CD14-positive monocyte (primary cell): ENCODE data around the gene PAPPA2. TPM values are rescaled to one million over a fixed set of nuclear protein-coding genes. Genes with fewer than 3 reads are reported as not detected.

ENCODE experiments used
- DNase-seq, 3 donors: peaks; one replicate each; pipeline ENCODE4 v3.0.0-alpha.2; 2011 to 2022
- H2AFZ ChIP-seq: 2 replicates; pipeline ENCODE4 v1.6.0; 2012; ENCODE audit warnings: mild to moderate bottlenecking, low read depth, low read length, inconsistent platforms; ENCODE audit not compliant: insufficient read depth, poor library complexity, severe bottlenecking
- H3K27ac ChIP-seq, 2 donors: 1 replicate in 1 of 2; 2 replicates in 1 of 2; pipeline ENCODE4 v1.5.1; 2012 to 2013; ENCODE audit warnings: low read length in 2 of 2, control low read depth in 1 of 2, inconsistent platforms in 1 of 2, low read depth in 1 of 2, mild to moderate bottlenecking in 1 of 2
- H3K27me3 ChIP-seq, 2 donors: one replicate each; pipeline versions ENCODE4 v1.6.0 to v1.6.1; 2011 to 2013; ENCODE audit warnings: low read length in 2 of 2; ENCODE audit not compliant: control insufficient read depth in 2 of 2, insufficient read depth in 2 of 2
- H3K36me3 ChIP-seq, 2 donors: replicated peaks in 1 of 2; 1 replicate in 1 of 2; 2 replicates in 1 of 2; pipeline versions ENCODE4 v1.5.1 to v1.6.1; 2012 to 2013; ENCODE audit warnings: low read length in 2 of 2, control low read depth in 1 of 2, inconsistent platforms in 1 of 2, mild to moderate bottlenecking in 1 of 2; ENCODE audit not compliant: insufficient read depth in 2 of 2, control insufficient read depth in 1 of 2
- H3K4me1 ChIP-seq, 2 donors: 1 replicate in 1 of 2; 2 replicates in 1 of 2; pipeline versions ENCODE4 v1.5.1 to v1.6.1; 2012 to 2013; ENCODE audit warnings: low read length in 2 of 2, control low read depth in 1 of 2, inconsistent platforms in 1 of 2, mild to moderate bottlenecking in 1 of 2, moderate library complexity in 1 of 2; ENCODE audit not compliant: insufficient read depth in 2 of 2, control insufficient read depth in 1 of 2
- H3K4me2 ChIP-seq: replicated peaks from 2 replicates; pipeline ENCODE3; 2012; ENCODE audit warnings: low read length, moderate library complexity, mild to moderate bottlenecking; ENCODE audit not compliant: poor library complexity, severe bottlenecking; ENCODE audit errors: extremely low read depth
- H3K4me3 ChIP-seq, 3 experiments: fragments of 200-600 bp in 1 of 3; sonication (generic) in 1 of 3; replicated peaks in 1 of 3; 1 replicate in 2 of 3; 2 replicates in 1 of 3; pipeline ENCODE4 v1.5.1; 2011 to 2013; ENCODE audit warnings: low read length in 3 of 3, mild to moderate bottlenecking in 3 of 3, control low read depth in 2 of 3, low read depth in 2 of 3, inconsistent platforms in 1 of 3, moderate library complexity in 1 of 3
- H3K79me2 ChIP-seq: 2 replicates; pipeline ENCODE4 v1.6.0; 2012; ENCODE audit warnings: mild to moderate bottlenecking, control low read depth, inconsistent platforms, low read length, moderate library complexity; ENCODE audit not compliant: insufficient read depth
- H3K9ac ChIP-seq: 2 replicates; pipeline ENCODE4 v1.6.0; 2017; ENCODE audit warnings: low read length, mild to moderate bottlenecking; ENCODE audit not compliant: insufficient read depth, poor library complexity, severe bottlenecking
- H3K9me3 ChIP-seq, 2 donors: replicated peaks in 1 of 2; 1 replicate in 1 of 2; 2 replicates in 1 of 2; pipeline versions ENCODE4 v1.5.1 to v1.6.1; 2012 to 2013; ENCODE audit warnings: low read length in 2 of 2, control low read depth in 1 of 2; ENCODE audit not compliant: control insufficient read depth in 1 of 2, insufficient read depth in 1 of 2
- H4K20me1 ChIP-seq: 2 replicates; pipeline ENCODE4 v1.6.0; 2012; ENCODE audit warnings: mild to moderate bottlenecking, low read length, control low read depth, moderate library complexity; ENCODE audit not compliant: insufficient read depth
- H3K27ac Mint-ChIP-seq, 7 donors: one replicate each; pipeline ENCODE4 v1.8.0; 2020; ENCODE audit warnings: mild to moderate bottlenecking in 7 of 7, mixed read lengths in 7 of 7, moderate library complexity in 6 of 7, inconsistent platforms in 2 of 7
- H3K27me3 Mint-ChIP-seq, 3 donors: one replicate each; pipeline ENCODE4 v1.8.0; 2021 to 2022; ENCODE audit warnings: low read depth in 3 of 3, mild to moderate bottlenecking in 3 of 3, mixed read lengths in 3 of 3, moderate library complexity in 3 of 3, inconsistent platforms in 1 of 3
- H3K36me3 Mint-ChIP-seq, 2 donors: one replicate each; pipeline ENCODE4 v1.8.0; 2020; ENCODE audit warnings: mixed read lengths in 2 of 2, inconsistent platforms in 1 of 2, mild to moderate bottlenecking in 1 of 2
- H3K4me1 Mint-ChIP-seq: one replicate; pipeline ENCODE4 v1.8.0; 2020; ENCODE audit warnings: mild to moderate bottlenecking, mixed read lengths
- H3K4me3 Mint-ChIP-seq, 2 donors: one replicate each; pipeline ENCODE4 v1.8.0; 2020; ENCODE audit warnings: mild to moderate bottlenecking in 2 of 2, mixed read lengths in 2 of 2, moderate library complexity in 1 of 2
- H3K9me3 Mint-ChIP-seq, 7 donors: one replicate each; pipeline ENCODE4 v1.8.0; 2020 to 2022; ENCODE audit warnings: mixed read lengths in 7 of 7, mild to moderate bottlenecking in 6 of 7, moderate library complexity in 6 of 7, inconsistent platforms in 2 of 7
- CTCF ChIP-seq: fragments of 200-600 bp; IDR thresholded peaks from one replicate; pipeline ENCODE4 v1.8.0; 2022; ENCODE audit warnings: antibody characterized with exemption, mild to moderate bottlenecking
- WGBS: methylation state at CpG from one replicate; pipeline ENCODE4 v1.1.5; 2013; ENCODE audit warnings: missing lambda C conversion rate; ENCODE audit not compliant: insufficient coverage; 5-methylcytosine and 5-hydroxymethylcytosine counted together
- intact Hi-C, 2 donors: fragments of 100-400 bp; cut with micrococcal nuclease; formaldehyde crosslinking; loops; one replicate each; pipeline versions ENCODE4 v1.15.0 to v1.15.1; 2023
- polyA plus RNA-seq, 3 donors: library from polyadenylated mRNA; depleted of rRNA in 1 of 3; unstranded in 2 of 3; stranded (reverse) in 1 of 3; fragments of 300-500 nt in 2 of 3; fragments of >200 nt in 1 of 3; fragmentation: Illumina TruSeq in 2 of 3; gene quantifications; 1 replicate in 2 of 3; 2 replicates in 1 of 3; pipeline ENCODE4 v1.2.3, GENCODE V29; 2012 to 2021

The PAPPA2 gene
- polyA plus RNA-seq, 3 donors = not detected

DNA sequence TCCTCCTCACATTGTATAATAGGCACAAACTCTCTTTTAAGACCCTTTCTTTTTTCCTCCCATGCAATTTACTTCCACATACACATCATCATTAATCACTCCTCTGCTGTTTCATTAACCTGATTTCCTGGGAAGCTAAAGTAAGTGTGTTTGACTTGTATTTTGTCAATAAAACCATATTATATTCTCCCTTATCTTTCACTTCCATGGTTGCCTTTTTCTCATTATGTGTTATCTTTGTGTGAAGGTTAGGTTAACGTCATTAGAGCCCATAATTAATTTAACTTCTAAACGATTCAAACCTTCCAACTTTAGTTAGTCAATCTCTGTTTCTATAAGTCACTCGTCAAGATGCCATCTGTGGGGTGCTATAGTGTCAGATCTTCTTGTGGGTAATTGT is 313.0 kb downstream of the PAPPA2 start:
- Histone ChIP-seq H3K4me1 (no peaks in the 10 kb centered on the region), H3K4me2 (no peak overlapping the region), H3K4me3 (no peak overlapping the region), H3K79me2 (no peaks in the 10 kb centered on the region), H3K27ac (no peak overlapping the region), H4K20me1 (no peaks in the 10 kb centered on the region), H3K36me3 (no peaks in the 10 kb centered on the region), H3K9ac (no peak overlapping the region), H3K27me3 (no peaks in the 10 kb centered on the region), H2AFZ (no peak overlapping the region), H3K9me3 (no peaks in the 10 kb centered on the region)
- no CpG with 5 or more reads among the region's 3 CpGs for WGBS
- TF ChIP-seq CTCF = no peak
- no peaks in the 10 kb centered on the region for H3K27me3 Mint-ChIP-seq
- no peak overlapping the region for H3K27ac Mint-ChIP-seq
- H3K36me3 Mint-ChIP-seq = no peaks in the 10 kb centered on the region
- intact Hi-C loops = no loop called here
- no peaks in the 10 kb centered on the region for H3K4me1 Mint-ChIP-seq
- no peak for DNase-seq
- no peak overlapping the region for H3K4me3 Mint-ChIP-seq
- H3K9me3 Mint-ChIP-seq = peaks cover 0 to 2% (median 0%) of the 10 kb centered on the region in 7 donors

GRCh38 chr1:176778056-176778455 is 315.1 kb downstream of the PAPPA2 start:
- H3K4me2 ChIP-seq = no peak overlapping the region
- intact Hi-C loops = no loop called here
- no peak overlapping the region for H3K4me3 ChIP-seq
- DNase-seq = no peak
- H3K9ac ChIP-seq = no peak overlapping the region
- H3K4me3 Mint-ChIP-seq = no peak overlapping the region
- no peaks in the 10 kb centered on the region for H3K79me2 ChIP-seq
- no peaks in the 10 kb centered on the region for H4K20me1 ChIP-seq
- H3K4me1 Mint-ChIP-seq = no peaks in the 10 kb centered on the region
- no CpG with 5 or more reads among the region's 1 CpG for WGBS
- H3K4me1 ChIP-seq = no peaks in the 10 kb centered on the region
- peaks cover 0 to 5% (median 0%) of the 10 kb centered on the region in 7 donors for H3K9me3 Mint-ChIP-seq
- no peak overlapping the region for H3K27ac Mint-ChIP-seq
- H3K36me3 ChIP-seq = no peaks in the 10 kb centered on the region
- no peak overlapping the region for H3K27ac ChIP-seq
- H3K36me3 Mint-ChIP-seq = no peaks in the 10 kb centered on the region
- no peak for TF ChIP-seq CTCF
- no peaks in the 10 kb centered on the region for H3K9me3 ChIP-seq
- no peak overlapping the region for H2AFZ ChIP-seq
- H3K27me3 ChIP-seq = no peaks in the 10 kb centered on the region
- no peaks in the 10 kb centered on the region for H3K27me3 Mint-ChIP-seq
